Measurements from ENCODE around the gene PICALM. TPM values are rescaled to one million over a fixed set of nuclear protein-coding genes. Genes with fewer than 3 reads are reported as not detected.

Gene PICALM
- total RNA-seq, 4 donors from 2014 or later = 237 to 286 (median 263) TPM

- TF ChIP-seq EP300 (IDR thresholded peaks at IDR 0.05) (no peak), POLR2A (IDR thresholded peaks at IDR 0.05) (no peak), POLR2AphosphoS5 (IDR thresholded peaks at IDR 0.05) (no peak)
- TF ChIP-seq, protein P1, sequence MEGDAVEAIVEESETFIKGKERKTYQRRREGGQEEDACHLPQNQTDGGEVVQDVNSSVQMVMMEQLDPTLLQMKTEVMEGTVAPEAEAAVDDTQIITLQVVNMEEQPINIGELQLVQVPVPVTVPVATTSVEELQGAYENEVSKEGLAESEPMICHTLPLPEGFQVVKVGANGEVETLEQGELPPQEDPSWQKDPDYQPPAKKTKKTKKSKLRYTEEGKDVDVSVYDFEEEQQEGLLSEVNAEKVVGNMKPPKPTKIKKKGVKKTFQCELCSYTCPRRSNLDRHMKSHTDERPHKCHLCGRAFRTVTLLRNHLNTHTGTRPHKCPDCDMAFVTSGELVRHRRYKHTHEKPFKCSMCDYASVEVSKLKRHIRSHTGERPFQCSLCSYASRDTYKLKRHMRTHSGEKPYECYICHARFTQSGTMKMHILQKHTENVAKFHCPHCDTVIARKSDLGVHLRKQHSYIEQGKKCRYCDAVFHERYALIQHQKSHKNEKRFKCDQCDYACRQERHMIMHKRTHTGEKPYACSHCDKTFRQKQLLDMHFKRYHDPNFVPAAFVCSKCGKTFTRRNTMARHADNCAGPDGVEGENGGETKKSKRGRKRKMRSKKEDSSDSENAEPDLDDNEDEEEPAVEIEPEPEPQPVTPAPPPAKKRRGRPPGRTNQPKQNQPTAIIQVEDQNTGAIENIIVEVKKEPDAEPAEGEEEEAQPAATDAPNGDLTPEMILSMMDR (IDR thresholded peaks at IDR 0.05) = no peak
- ATAC-seq = no peak
- Histone ChIP-seq H3K4me1 (no peaks in the 10 kb centered on the region), H3K9me3 (no peaks in the 10 kb centered on the region), H3K27me3 (no peaks in the 10 kb centered on the region), H3K27ac (no peak overlapping the region), H3K36me3 (no peaks in the 10 kb centered on the region), H3K4me3 (no peak overlapping the region)
- WGBS, 2 donors (ENCODE audit: low coverage in 1 of 2) = 90 to 100% methylated on average over 3 of the region's 3 CpGs
Measured at GRCh38 chr11:86081455-86081854, 12.6 kb upstream of the PICALM start.

- H3K27ac ChIP-seq = no peak overlapping the region
- WGBS, 2 donors (ENCODE audit: low coverage in 1 of 2) = 85% methylated on average over 3 of the region's 3 CpGs
- H3K4me1 ChIP-seq = no peaks in the 10 kb centered on the region
- no peaks in the 10 kb centered on the region for H3K9me3 ChIP-seq
- TF ChIP-seq POLR2A (IDR thresholded peaks at IDR 0.05) (no peak), POLR2AphosphoS5 (IDR thresholded peaks at IDR 0.05) (no peak), EP300 (IDR thresholded peaks at IDR 0.05) (no peak)
- TF ChIP-seq, protein P1 (IDR thresholded peaks at IDR 0.05) = no peak
- H3K36me3 ChIP-seq = no peaks in the 10 kb centered on the region
- no peak overlapping the region for H3K4me3 ChIP-seq
- no peak for ATAC-seq
- no peaks in the 10 kb centered on the region for H3K27me3 ChIP-seq
Measured at GRCh38 chr11:86079421-86079820, 10.5 kb upstream of the PICALM start.

DNA sequence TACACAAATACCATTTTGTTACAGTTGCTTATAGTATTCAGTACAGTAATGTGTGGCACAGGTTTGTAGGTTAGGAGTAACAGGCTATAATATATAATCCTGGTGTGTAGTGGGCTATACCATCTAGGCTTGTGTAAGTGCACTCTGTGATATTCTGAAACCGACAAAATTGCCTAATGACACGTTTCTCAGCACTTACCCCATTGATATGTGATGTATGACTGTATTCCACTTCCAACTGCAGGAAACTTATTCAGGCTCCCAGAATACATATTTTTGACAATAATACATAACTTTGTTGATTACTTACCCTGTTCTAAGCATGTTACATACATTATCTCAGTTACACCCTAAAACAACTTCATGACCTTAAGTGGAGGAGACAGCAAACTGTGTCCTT is 5.1 kb upstream of the PICALM start:
- peaks cover 6 to 15% (median 10%) of the 10 kb centered on the region in 3 donors for H3K4me1 ChIP-seq
- 70 to 95% methylated on average over 2 of the region's 2 CpGs for WGBS, 2 donors (ENCODE audit: low coverage in 1 of 2)
- H3K27ac ChIP-seq = no peak overlapping the region
- no peaks in the 10 kb centered on the region for H3K27me3 ChIP-seq
- no peak for ATAC-seq
- no peak for TF ChIP-seq EP300 (IDR thresholded peaks at IDR 0.05)
- no peaks in the 10 kb centered on the region for H3K36me3 ChIP-seq
- no peaks in the 10 kb centered on the region for H3K9me3 ChIP-seq
- no peak overlapping the region for H3K4me3 ChIP-seq

- ATAC-seq = no peak
- no peak overlapping the region for H3K27ac ChIP-seq
- H3K4me1 ChIP-seq = peaks cover 6 to 15% (median 10%) of the 10 kb centered on the region in 3 donors
- no peaks in the 10 kb centered on the region for H3K36me3 ChIP-seq
- no peak for TF ChIP-seq EP300 (IDR thresholded peaks at IDR 0.05)
- no peak for TF ChIP-seq POLR2A (IDR thresholded peaks at IDR 0.05)
- TF ChIP-seq, protein P1 (IDR thresholded peaks at IDR 0.05) = no peak
- no peak for TF ChIP-seq POLR2AphosphoS5 (IDR thresholded peaks at IDR 0.05)
- H3K27me3 ChIP-seq = no peaks in the 10 kb centered on the region
- WGBS, 2 donors (ENCODE audit: low coverage in 1 of 2) = 94 to 100% methylated on average over 3 to 5 of the region's 5 CpGs
- no peaks in the 10 kb centered on the region for H3K9me3 ChIP-seq
- H3K4me3 ChIP-seq = no peak overlapping the region
Measured at GRCh38 chr11:86072211-86072610, 3.3 kb upstream of the PICALM start.

GRCh38 chr11:86070142-86071056 is 1.5 kb upstream of the PICALM start:
- 43 to 88% methylated on average over 1 to 2 of the region's 2 CpGs for WGBS, 2 donors (ENCODE audit: low coverage in 1 of 2)
- no peak for ATAC-seq
- Histone ChIP-seq H3K4me1 (peaks cover 6 to 24% (median 10%) of the 10 kb centered on the region in 3 donors), H3K9me3 (no peaks in the 10 kb centered on the region), H3K36me3 (no peaks in the 10 kb centered on the region), H3K27me3 (no peaks in the 10 kb centered on the region), H3K27ac (peak overlapping the region; percentile 96 to 99 (median 98)), H3K4me3 (no peak overlapping the region)
- no peak for TF ChIP-seq EP300 (IDR thresholded peaks at IDR 0.05)
- TF ChIP-seq, protein P1 (IDR thresholded peaks at IDR 0.05) = no peak
- TF ChIP-seq POLR2A (IDR thresholded peaks at IDR 0.05) = no peak
- no peak for TF ChIP-seq POLR2AphosphoS5 (IDR thresholded peaks at IDR 0.05)

Data from gastroesophageal sphincter (tissue), 4 donors.